HG02938 (cell line): ENCODE measurements around the gene SIRT7.

ENCODE experiments used
- ATAC-seq: cut with Tn5 transposase; IDR thresholded peaks from one replicate; pipeline ENCODE4 v1.9.1; 2021; ENCODE audit warnings: mild to moderate bottlenecking, moderate library complexity; ENCODE audit not compliant: unreplicated experiment

The SIRT7 gene

GRCh38 chr17:81867170-81867990 lies 50.6 kb downstream of the SIRT7 start:
- ATAC-seq, result no peak

GRCh38 chr17:81866440-81867169 lies 51.4 kb downstream of the SIRT7 start:
- ATAC-seq, result no peak

- no peak for ATAC-seq
These were observed 52.1 kb downstream of the SIRT7 start for GRCh38 chr17:81865733-81866439.

GRCh38 chr17:81865358-81865732 lies 52.6 kb downstream of the SIRT7 start:
- no peak for ATAC-seq

- ATAC-seq, result no peak
These were observed 53.9 kb downstream of the SIRT7 start for GRCh38 chr17:81863833-81864768.

- no peak for ATAC-seq
These were observed 54.8 kb downstream of the SIRT7 start for GRCh38 chr17:81863123-81863675.
